PC-9 (cell line): ENCODE measurements around the gene NSMCE1.

Source experiments
- EZH2 ChIP-seq: fragments of 200-600 bp; sonication (generic); IDR thresholded peaks from 2 replicates; pipeline ENCODE4 v1.8.0; 2017; ENCODE audit warnings: antibody characterized with exemption, low read depth
- TF ChIP-seq, protein P1 (sequence below): fragments of 200-600 bp; sonication (generic); conservative IDR thresholded peaks from 2 replicates; pipeline ENCODE4 v1.6.1; 2017; ENCODE audit warnings: mixed run types, antibody characterized with exemption, mild to moderate bottlenecking, moderate library complexity

- TF ChIP-seq, protein P1, sequence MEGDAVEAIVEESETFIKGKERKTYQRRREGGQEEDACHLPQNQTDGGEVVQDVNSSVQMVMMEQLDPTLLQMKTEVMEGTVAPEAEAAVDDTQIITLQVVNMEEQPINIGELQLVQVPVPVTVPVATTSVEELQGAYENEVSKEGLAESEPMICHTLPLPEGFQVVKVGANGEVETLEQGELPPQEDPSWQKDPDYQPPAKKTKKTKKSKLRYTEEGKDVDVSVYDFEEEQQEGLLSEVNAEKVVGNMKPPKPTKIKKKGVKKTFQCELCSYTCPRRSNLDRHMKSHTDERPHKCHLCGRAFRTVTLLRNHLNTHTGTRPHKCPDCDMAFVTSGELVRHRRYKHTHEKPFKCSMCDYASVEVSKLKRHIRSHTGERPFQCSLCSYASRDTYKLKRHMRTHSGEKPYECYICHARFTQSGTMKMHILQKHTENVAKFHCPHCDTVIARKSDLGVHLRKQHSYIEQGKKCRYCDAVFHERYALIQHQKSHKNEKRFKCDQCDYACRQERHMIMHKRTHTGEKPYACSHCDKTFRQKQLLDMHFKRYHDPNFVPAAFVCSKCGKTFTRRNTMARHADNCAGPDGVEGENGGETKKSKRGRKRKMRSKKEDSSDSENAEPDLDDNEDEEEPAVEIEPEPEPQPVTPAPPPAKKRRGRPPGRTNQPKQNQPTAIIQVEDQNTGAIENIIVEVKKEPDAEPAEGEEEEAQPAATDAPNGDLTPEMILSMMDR: no peak
- TF ChIP-seq EZH2: no peak
Measured at GRCh38 chr16:27290562-27290961, 22.0 kb upstream of the NSMCE1 start.
